Measurements from ENCODE around the gene SIGLEC9. TPM values are rescaled to one million over a fixed set of nuclear protein-coding genes. Genes with fewer than 3 reads are reported as not detected.

The SIGLEC9 gene
- polyA plus RNA-seq, 3 donors, result 1.3 to 1.6 (median 1.3) TPM

GRCh38 chr19:51172223-51172622 is 47.5 kb downstream of the SIGLEC9 start:
- DNase-seq (ENCODE audit: low read depth in 3 of 3, low spot score in 2 of 3), result no peak

- no peak for DNase-seq (ENCODE audit: low read depth in 3 of 3, low spot score in 2 of 3)
Measured at GRCh38 chr19:51173681-51174080, 49.0 kb downstream of the SIGLEC9 start.

- DNase-seq (ENCODE audit: low read depth in 3 of 3, low spot score in 2 of 3), result no peak
Measured at GRCh38 chr19:51179256-51179655, 54.5 kb downstream of the SIGLEC9 start.

Other genes with a start within 250 kb of the SIGLEC9 start
- not detected for gene KLK4, start 213.5 kb upstream of the SIGLEC9 start, polyA plus RNA-seq (ENCODE audit: insufficient read length in 3 of 3)
- 1 to 10 TPM; 1.6 to 2.7 (median 2.0) TPM for gene KLK5, start 171.9 kb upstream of the SIGLEC9 start, polyA plus RNA-seq (ENCODE audit: insufficient read length in 3 of 3)
- 10 to 100 TPM; 34.4 to 49.0 (median 41.2) TPM for gene KLK6, start 155.3 kb upstream of the SIGLEC9 start, polyA plus RNA-seq (ENCODE audit: insufficient read length in 3 of 3)
- gene KLK7, start 141.0 kb upstream of the SIGLEC9 start, polyA plus RNA-seq (ENCODE audit: insufficient read length in 3 of 3), result 1 to 10 TPM; 4.0 to 9.4 (median 5.5) TPM
- gene KLK8, start 123.3 kb upstream of the SIGLEC9 start, polyA plus RNA-seq (ENCODE audit: insufficient read length in 3 of 3), result 1 to 10 TPM; 1.2 to 1.9 (median 1.4) TPM
- gene KLK10, start 105.2 kb upstream of the SIGLEC9 start, polyA plus RNA-seq (ENCODE audit: insufficient read length in 3 of 3), result under 1 TPM; 0.15 to 0.19 (median 0.18) TPM
- gene KLK11, start 98.3 kb upstream of the SIGLEC9 start, polyA plus RNA-seq (ENCODE audit: insufficient read length in 3 of 3), result under 1 TPM; 0.16 to 0.24 (median 0.22) TPM
- not detected for gene KLK12, start 89.9 kb upstream of the SIGLEC9 start, polyA plus RNA-seq (ENCODE audit: insufficient read length in 3 of 3)
- gene KLK13, start 59.8 kb upstream of the SIGLEC9 start, polyA plus RNA-seq (ENCODE audit: insufficient read length in 3 of 3), result under 1 TPM; 0.33 to 0.72 (median 0.62) TPM
- gene KLK14, start 42.0 kb upstream of the SIGLEC9 start, polyA plus RNA-seq (ENCODE audit: insufficient read length in 3 of 3), result under 1 TPM; 0.14 to 0.17 (median 0.15) TPM
- gene CTU1, start 16.5 kb upstream of the SIGLEC9 start, polyA plus RNA-seq (ENCODE audit: insufficient read length in 3 of 3), result 1 to 10 TPM; 2.2 to 2.8 (median 2.4) TPM
- gene SIGLEC7, start 17.4 kb downstream of the SIGLEC9 start, polyA plus RNA-seq (ENCODE audit: insufficient read length in 3 of 3), result under 1 TPM; 0.36 to 0.74 (median 0.42) TPM
- 1 to 10 TPM; 1.2 to 1.6 (median 1.5) TPM for gene CD33, start 100.2 kb downstream of the SIGLEC9 start, polyA plus RNA-seq (ENCODE audit: insufficient read length in 3 of 3)
- not detected for gene SIGLECL1, start 126.2 kb downstream of the SIGLEC9 start, polyA plus RNA-seq (ENCODE audit: insufficient read length in 3 of 3)
- 1 to 10 TPM; 2.7 to 3.7 (median 3.2) TPM for gene IGLON5, start 186.7 kb downstream of the SIGLEC9 start, polyA plus RNA-seq (ENCODE audit: insufficient read length in 3 of 3)
- 1 to 10 TPM; 3.5 to 4.4 (median 3.8) TPM for gene VSIG10L, start 217.2 kb downstream of the SIGLEC9 start, polyA plus RNA-seq (ENCODE audit: insufficient read length in 3 of 3)
- gene ETFB, start 241.5 kb downstream of the SIGLEC9 start, polyA plus RNA-seq (ENCODE audit: insufficient read length in 3 of 3), result 100 to 1,000 TPM; 123 to 149 (median 132) TPM
- 1 to 10 TPM in 1 of 3 donors, under 1 TPM in 2; 0.79 to 1.4 (median 0.80) TPM for gene CLDND2, start 244.1 kb downstream of the SIGLEC9 start, polyA plus RNA-seq (ENCODE audit: insufficient read length in 3 of 3)
- gene NKG7, start 247.7 kb downstream of the SIGLEC9 start, polyA plus RNA-seq (ENCODE audit: insufficient read length in 3 of 3), result 1 to 10 TPM; 1.2 to 2.0 (median 1.3) TPM